Left lung (tissue), 10 donors: ENCODE measurements around the gene NABP1. TPM values are rescaled to one million over a fixed set of nuclear protein-coding genes. Genes with fewer than 3 reads are reported as not detected.

ENCODE experiments used
- ATAC-seq: fragments of 200-7000 bp; cut with Tn5 transposase; one replicate; pipeline ENCODE4 v1.9.1; 2020; ENCODE audit warnings: moderate library complexity
- DNase-seq, 4 donors: peaks; one replicate each; pipeline ENCODE4 v3.0.0-alpha.2; 2013 to 2020
- H3K27ac ChIP-seq, 2 donors: fragments of 200-600 bp; sonication (generic) in 1 of 2; one replicate each; pipeline versions ENCODE4 v1.5.0 to v1.8.0; 2020 to 2021
- H3K27me3 ChIP-seq, 2 donors: fragments of 200-600 bp; sonication (generic) in 1 of 2; one replicate each; pipeline versions ENCODE4 v1.5.0 to v1.8.0; 2020 to 2021
- H3K36me3 ChIP-seq, 2 donors: fragments of 200-600 bp; sonication (generic) in 1 of 2; one replicate each; pipeline versions ENCODE4 v1.5.0 to v1.8.0; 2020 to 2021
- H3K4me1 ChIP-seq, 2 donors: fragments of 200-600 bp; one replicate each; pipeline ENCODE4 v1.8.0; 2021
- H3K4me3 ChIP-seq, 2 donors: fragments of 200-600 bp; sonication (generic) in 1 of 2; one replicate each; pipeline versions ENCODE4 v1.5.0 to v1.8.0; 2020 to 2021; ENCODE audit warnings: mild to moderate bottlenecking in 1 of 2
- H3K9me3 ChIP-seq, 2 donors: fragments of 200-600 bp; sonication (generic) in 1 of 2; one replicate each; pipeline versions ENCODE4 v1.5.0 to v1.8.0; 2020 to 2021
- CTCF ChIP-seq, 2 donors: fragments of 200-600 bp; sonication (generic) in 1 of 2; IDR thresholded peaks; one replicate each; pipeline versions ENCODE4 v1.5.0 to v1.8.0; 2021; ENCODE audit warnings: antibody characterized with exemption in 2 of 2
- intact Hi-C, 2 donors: fragments of 100-400 bp; cut with DNase I; formaldehyde crosslinking; loops; one replicate each; pipeline versions ENCODE4 v1.11.2 to v1.14.2; 2022
- polyA plus RNA-seq, 6 donors: library from polyadenylated mRNA; unstranded; fragments of 120-200 nt; gene quantifications; one replicate each; pipeline ENCODE4 v1.2.1, GENCODE V29; 2013; ENCODE audit not compliant: insufficient read length in 6 of 6
- total RNA-seq, 2 donors: library from RNA; stranded (reverse); fragmentation: NEBNext Ultra II Directional; extraction: Animal tissue kit (Norgen Biotek cat#: 25700); gene quantifications; one replicate each; pipeline ENCODE4 v1.2.1, GENCODE V29; 2021
- donor health status: DM: no; HTN: yes; CAD: no.
- donor health status: DM: no; HTN: no; CAD: no.

The NABP1 gene
- total and polyA plus RNA-seq, 8 donors: 12.2 to 122 (median 17.0) TPM

- intact Hi-C loops: loop anchor here in 1 of 2 donors (5.0 kb wide), 1 partner anchor 123 kb away; no protein-coding TSS in a partner anchor
- H3K4me3 ChIP-seq: no peak overlapping the region
- H3K36me3 ChIP-seq: peaks cover 0 to 44% of the 10 kb centered on the region in 2 donors
- no peak for DNase-seq
- no peak for ATAC-seq
- no peaks in the 10 kb centered on the region for H3K27me3 ChIP-seq
- TF ChIP-seq CTCF (IDR thresholded peaks at IDR 0.05): no peak
- H3K9me3 ChIP-seq: no peaks in the 10 kb centered on the region
- peaks cover 7 to 44% of the 10 kb centered on the region in 2 donors for H3K4me1 ChIP-seq
- H3K27ac ChIP-seq: peak overlapping the region in 1 of 2 donors; percentile 20
Measured at GRCh38 chr2:191690327-191690726, 12.4 kb downstream of the NABP1 start.

- TF ChIP-seq CTCF (IDR thresholded peaks at IDR 0.05): peak; percentile 57 to 62
- peak overlapping the region in 1 of 2 donors; percentile 20 for H3K27ac ChIP-seq
- intact Hi-C loops: loop anchor here in 1 of 2 donors (5.0 kb wide), 1 partner anchor 124 kb away; no protein-coding TSS in a partner anchor
Measured at GRCh38 chr2:191691016-191691735, 13.2 kb downstream of the NABP1 start.

GRCh38 chr2:191691898-191692297 is 14.0 kb downstream of the NABP1 start:
- no peaks in the 10 kb centered on the region for H3K27me3 ChIP-seq
- TF ChIP-seq CTCF (IDR thresholded peaks at IDR 0.05): no peak
- H3K4me3 ChIP-seq: no peak overlapping the region
- intact Hi-C loops: loop anchor here in 1 of 2 donors (5.0 kb wide), 1 partner anchor 125 kb away; no protein-coding TSS in a partner anchor
- no peaks in the 10 kb centered on the region for H3K9me3 ChIP-seq
- peaks cover 0 to 40% of the 10 kb centered on the region in 2 donors for H3K36me3 ChIP-seq
- peaks cover 7 to 39% of the 10 kb centered on the region in 2 donors for H3K4me1 ChIP-seq
- DNase-seq: no peak
- no peak for ATAC-seq
- H3K27ac ChIP-seq: no peak overlapping the region

More at GRCh38 chr2:191691016-191691735, 13.2 kb downstream of the NABP1 start:
- Histone ChIP-seq H3K9me3 (no peaks in the 10 kb centered on the region), H3K4me1 (peaks cover 7 to 39% of the 10 kb centered on the region in 2 donors), H3K4me3 (no peak overlapping the region), H3K27me3 (no peaks in the 10 kb centered on the region), H3K36me3 (peaks cover 0 to 44% of the 10 kb centered on the region in 2 donors)
- ATAC-seq: peak; percentile 85
- peak in 1 of 4 donors; percentile 71 for DNase-seq

- intact Hi-C loops: loop anchor here in 1 of 2 donors (5.0 kb wide), 1 partner anchor 125 kb away; no protein-coding TSS in a partner anchor
- DNase-seq (no peak), ATAC-seq (no peak)
- Histone ChIP-seq H3K4me3 (no peak overlapping the region), H3K9me3 (no peaks in the 10 kb centered on the region), H3K36me3 (peaks cover 0 to 33% of the 10 kb centered on the region in 2 donors), H3K4me1 (peaks cover 7 to 35% of the 10 kb centered on the region in 2 donors), H3K27me3 (no peaks in the 10 kb centered on the region), H3K27ac (no peak overlapping the region)
- TF ChIP-seq CTCF (IDR thresholded peaks at IDR 0.05): no peak
Measured at GRCh38 chr2:191692502-191693115, 14.7 kb downstream of the NABP1 start.

- no peak overlapping the region for H3K27ac ChIP-seq
- no peak for TF ChIP-seq CTCF (IDR thresholded peaks at IDR 0.05)
- DNase-seq: no peak
- H3K9me3 ChIP-seq: no peaks in the 10 kb centered on the region
- intact Hi-C loops: loop anchor here in 1 of 2 donors (5.0 kb wide), 1 partner anchor 126 kb away; no protein-coding TSS in a partner anchor
- peaks cover 0 to 27% of the 10 kb centered on the region in 2 donors for H3K36me3 ChIP-seq
- ATAC-seq: peak; percentile 38
- H3K4me1 ChIP-seq: peaks cover 7 to 30% of the 10 kb centered on the region in 2 donors
- no peaks in the 10 kb centered on the region for H3K27me3 ChIP-seq
- no peak overlapping the region for H3K4me3 ChIP-seq
Measured at GRCh38 chr2:191693166-191693565, 15.2 kb downstream of the NABP1 start.
